GM12878 (cell line): Measurements from ENCODE around the gene VMP1. TPM values are rescaled to one million over a fixed set of nuclear protein-coding genes. Genes with fewer than 3 reads are reported as not detected.

ENCODE experiments used
- ATAC-seq: fragments of 200-7000 bp; cut with Tn5 transposase; 3 replicates; pipeline ENCODE4 v1.9.1; 2020; ENCODE audit warnings: mild to moderate bottlenecking, moderate library complexity
- BruUV-seq: library from RNA; stranded (reverse); fragments of 400-500 nt; replicated peaks from 2 replicates; lab custom pipeline; 2021; lab: Mats Ljungman, UMichigan
- CTCF ChIA-PET: fragments of 300-600 bp; sonication (Branson Sonifier 250); formaldehyde crosslinking; extraction: SDS; loops from one replicate; lab custom pipeline; 2021; ENCODE audit warnings: inconsistent platforms; lab: Yijun Ruan, JAX
- POLR2A ChIA-PET: fragments of 350-600 bp; formaldehyde crosslinking; extraction: SDS; loops from one replicate; lab custom pipeline; 2021; ENCODE audit warnings: inconsistent platforms; lab: Charles Lee
- RAD21 ChIA-PET: fragments of 300-600 bp; sonication (Branson Sonifier 250); formaldehyde crosslinking; loops from one replicate; lab custom pipeline; 2023; ENCODE audit warnings: antibody characterized with exemption; ENCODE audit not compliant: unreplicated experiment; lab: Charles Lee
- SMC1A ChIA-PET: fragments of 300-600 bp; sonication (Branson Sonifier 250); formaldehyde crosslinking; loops from one replicate; lab custom pipeline; 2023; ENCODE audit not compliant: unreplicated experiment, uncharacterized antibody; lab: Charles Lee
- DNase-seq: peaks from one replicate; pipeline ENCODE4 v3.0.0-alpha.2; 2011; ENCODE audit warnings: low read depth, low spot score
- FAIRE-seq: peaks from 3 replicates; lab custom pipeline; 2011; peaks lifted over from hg19 to GRCh38; lab: Jason Lieb, UNC
- H2AFZ ChIP-seq: 2 replicates; pipeline ENCODE4 v1.6.0; 2011; ENCODE audit warnings: low read depth, low read length, control low read depth; ENCODE audit not compliant: control insufficient read depth
- H3K27ac ChIP-seq: 2 replicates; pipeline ENCODE4 v1.5.1; 2011; ENCODE audit warnings: control low read depth; ENCODE audit not compliant: control insufficient read depth, insufficient read depth
- H3K27me3 ChIP-seq, 2 experiments: replicated peaks in 1 of 2; 2 replicates each; pipeline versions ENCODE4 v1.6.0 to v1.6.1; 2011; ENCODE audit warnings: low read length in 1 of 2; ENCODE audit not compliant: control insufficient read depth in 2 of 2, insufficient read depth in 2 of 2
- H3K36me3 ChIP-seq, 2 experiments: 2 replicates each; pipeline ENCODE4 v1.5.1; 2011; ENCODE audit warnings: low read length in 1 of 2; ENCODE audit not compliant: control insufficient read depth in 2 of 2, insufficient read depth in 2 of 2
- H3K4me1 ChIP-seq: 2 replicates; pipeline ENCODE4 v1.6.1; 2011; ENCODE audit warnings: mild to moderate bottlenecking, low read length, moderate library complexity, mixed read lengths; ENCODE audit not compliant: control insufficient read depth, insufficient read depth
- H3K4me2 ChIP-seq: 2 replicates; pipeline ENCODE4 v1.6.0; 2011; ENCODE audit warnings: control low read depth; ENCODE audit not compliant: control insufficient read depth, insufficient read depth
- H3K4me3 ChIP-seq: fragments of 200-600 bp; sonication (generic); 2 replicates; pipeline ENCODE4 v1.5.1; 2016
- H3K79me2 ChIP-seq: 2 replicates; pipeline ENCODE4 v1.6.0; 2011; ENCODE audit warnings: low read length; ENCODE audit not compliant: control insufficient read depth, insufficient read depth
- H3K9ac ChIP-seq: 2 replicates; pipeline ENCODE4 v1.8.0; 2011; ENCODE audit warnings: low read length, control low read depth, mixed read lengths; ENCODE audit not compliant: control insufficient read depth, insufficient read depth
- H3K9me3 ChIP-seq: replicated peaks from 3 replicates; pipeline ENCODE4 v1.5.1; 2011; ENCODE audit warnings: mild to moderate bottlenecking, low read length; ENCODE audit not compliant: control insufficient read depth, insufficient read depth
- H4K20me1 ChIP-seq: 2 replicates; pipeline ENCODE4 v1.6.0; 2011; ENCODE audit not compliant: control insufficient read depth, insufficient read depth
- CEBPB ChIP-seq, 2 experiments: fragments of 150-350 bp in 1 of 2; IDR thresholded peaks; 2 replicates each; pipeline ENCODE4 v1.6.1; 2012 to 2014; ENCODE audit warnings: low read depth in 2 of 2, low read length in 2 of 2, borderline replicate concordance in 1 of 2, inconsistent platforms in 1 of 2
- GABPA ChIP-seq: IDR thresholded peaks from 2 replicates; pipeline ENCODE4 v1.6.1; 2014; ENCODE audit warnings: antibody characterized with exemption, low read depth, mild to moderate bottlenecking, inconsistent platforms
- JUNB ChIP-seq: IDR thresholded peaks from 2 replicates; pipeline ENCODE4 v1.6.1; 2016; ENCODE audit warnings: antibody characterized with exemption, mild to moderate bottlenecking
- KAT2A ChIP-seq: conservative IDR thresholded peaks from 2 replicates; pipeline ENCODE4 v1.6.1; 2011; ENCODE audit warnings: low read depth, low read length; ENCODE audit not compliant: control insufficient read depth
- MTA3 ChIP-seq: IDR thresholded peaks from 2 replicates; pipeline ENCODE4 v1.6.1; 2012; ENCODE audit warnings: low read length, inconsistent platforms, borderline replicate concordance
- NBN ChIP-seq: fragments of 450-650 bp; IDR thresholded peaks from 2 replicates; pipeline ENCODE4 v1.6.1; 2016
- NR2F1 ChIP-seq: fragments of 450-650 bp; conservative IDR thresholded peaks from 2 replicates; pipeline ENCODE4 v1.6.1; 2017; ENCODE audit warnings: mild to moderate bottlenecking
- WRNIP1 ChIP-seq: IDR thresholded peaks from 2 replicates; pipeline ENCODE4 v1.6.1; 2011; ENCODE audit warnings: low read depth, low read length, improper control_type of control experiment, borderline replicate concordance
- WGBS: methylation state at CpG from one replicate; pipeline ENCODE4 v1.1.6; 2016; ENCODE audit warnings: low lambda C conversion rate; ENCODE audit not compliant: insufficient replicate concordance, insufficient coverage; ENCODE audit errors: missing lambda C conversion rate; 5-methylcytosine and 5-hydroxymethylcytosine counted together
- in situ Hi-C: fragments of 300-500 bp; cut with MboI; formaldehyde crosslinking; loops from 9 replicates; pipeline ENCODE4 v1.14.3; 2018; ENCODE audit warnings: mixed read lengths
- intact Hi-C: fragments of 100-400 bp; cut with micrococcal nuclease; formaldehyde crosslinking; loops from one replicate; pipeline ENCODE4 v1.14.2; 2022; ENCODE audit not compliant: unreplicated experiment
- polyA plus RNA-seq, 11 experiments: library from polyadenylated mRNA; depleted of rRNA in 4 of 11; unstranded in 6 of 11; stranded (reverse) in 5 of 11; fragments of >200 nt; fragmentation: Nextera tagmentation in 4 of 11; fragmentation: Illumina TruSeq in 1 of 11; extraction: Ambion mirVana in 4 of 11; extraction: Trizol in 1 of 11; gene quantifications; 1 replicate in 1 of 11; 2 replicates in 10 of 11; pipeline versions ENCODE4 v1.2.1 to v1.2.3, GENCODE V29; 2011 to 2016; ENCODE audit warnings: inconsistent platforms in 2 of 11, missing spikeins in 2 of 11, low read depth in 1 of 11
- total RNA-seq, 4 experiments: library from RNA; depleted of rRNA in 3 of 4; stranded (reverse); fragments of >200 nt in 3 of 4; fragmentation: Illumina TruSeq in 1 of 4; extraction: Trizol in 1 of 4; gene quantifications; 2 replicates each; pipeline versions ENCODE4 v1.2.1 to v1.2.3, GENCODE V29; 2013 to 2021

VMP1 gene
- total and polyA plus RNA-seq, 10 of the 15 experiments (the other 5 are each of a cell fraction or from before 2014, with no cell fraction given), result 88.4 to 199 (median 132) TPM

- no peak; the same call in 2 of the 3 replicates for ATAC-seq
- no peak for DNase-seq
- Histone ChIP-seq H2AFZ (no peak overlapping the region), H3K79me2 (peaks cover 6% of the 10 kb centered on the region)
- no peak for FAIRE-seq
- CTCF ChIA-PET, result interaction anchor here (0.7 to 3.7 kb wide), 10 partner anchors 15 to 188 kb away, joined by 3 to 11 read pairs (median 4); partner anchors contain the start of gene CLTC
- in situ Hi-C loops, result no loop called here
- no TSS peak for BruUV-seq
- RAD21 ChIA-PET, result interaction anchor here (1.4 to 3.4 kb wide), 4 partner anchors 16 to 53 kb away, joined by 6 to 29 read pairs (median 18); partner anchors contain the start of gene CLTC
- SMC1A ChIA-PET, result interaction anchor here (1.0 to 5.8 kb wide), 9 partner anchors 11 to 188 kb away, joined by 3 to 70 read pairs (median 20); partner anchors contain the start of gene CLTC
- TF ChIP-seq WRNIP1 (no peak), CEBPB (IDR thresholded peaks at IDR 0.05; ENCODE audit: borderline replicate concordance in 1 of 2, low read depth in 2 of 2, low read length in 2 of 2) (no peak), MTA3 (no peak), KAT2A (no peak), JUNB (no peak), GABPA (no peak), NBN (no peak), NR2F1 (no peak)
- TF ChIP-seq, all 136 proteins: peak for 0
- 14% methylated on average over 1 of the region's 1 CpG for WGBS
- intact Hi-C loops, result loop anchor here (10.0 kb wide), 1 partner anchor 147 kb away; no protein-coding TSS in a partner anchor
- Histone ChIP-seq H3K9me3 (no peaks in the 10 kb centered on the region), H3K27ac (no peak overlapping the region; the same call in 1 of the 2 replicates), H3K4me1 (peaks cover 8% of the 10 kb centered on the region), H3K4me3 (no peak overlapping the region), H3K4me2 (no peak overlapping the region), H4K20me1 (no peaks in the 10 kb centered on the region), H3K9ac (no peak overlapping the region), H3K36me3 (peaks cover 6 to 38% of the 10 kb centered on the region in 2 experiments), H3K27me3 (no peaks in the 10 kb centered on the region)
- POLR2A ChIA-PET, result interaction anchor here (1.5 to 2.6 kb wide), 2 partner anchors 49 to 51 kb away, joined by 8 to 23 read pairs; partner anchors contain the start of gene CLTC
Measured at GRCh38 chr17:59671386-59671785, 36.1 kb upstream of the VMP1 start.
